GM19452 (cell line): ENCODE data around the gene REP15.
"Not testable (repeated sequence)": the region's sequence is repeated elsewhere in the genome, so short reads cannot be mapped to it uniquely, and the experiment has no call there.

ENCODE experiments used
- ATAC-seq: cut with Tn5 transposase; IDR thresholded peaks from one replicate; pipeline ENCODE4 v1.9.1; 2021; ENCODE audit not compliant: unreplicated experiment

Gene REP15, protein sequence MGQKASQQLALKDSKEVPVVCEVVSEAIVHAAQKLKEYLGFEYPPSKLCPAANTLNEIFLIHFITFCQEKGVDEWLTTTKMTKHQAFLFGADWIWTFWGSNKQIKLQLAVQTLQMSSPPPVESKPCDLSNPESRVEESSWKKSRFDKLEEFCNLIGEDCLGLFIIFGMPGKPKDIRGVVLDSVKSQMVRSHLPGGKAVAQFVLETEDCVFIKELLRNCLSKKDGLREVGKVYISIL

DNA sequence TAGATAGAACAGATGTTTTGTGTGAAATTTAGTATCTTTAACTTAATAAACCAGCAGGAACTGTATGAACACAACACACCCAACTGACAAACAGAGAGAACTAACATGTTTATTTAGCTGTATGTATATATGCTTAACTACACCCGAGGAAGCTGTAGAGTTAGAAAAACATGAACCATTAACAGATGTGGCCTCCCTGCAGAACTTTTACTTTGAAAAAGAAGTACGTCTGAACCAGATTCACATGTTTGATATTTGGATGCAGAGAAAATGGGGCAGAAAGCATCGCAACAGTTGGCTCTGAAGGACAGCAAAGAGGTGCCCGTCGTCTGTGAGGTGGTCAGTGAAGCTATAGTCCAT, at the start of gene REP15:
TSS of gene REP15 (plus strand) at position 155 of the 360 bp plus-strand sequence. CDS start at position 271, 116 bp downstream.
- ATAC-seq = no peak

GRCh38 chr12:27650011-27650410, 46.2 kb upstream of the REP15 start:
- ATAC-seq = no peak

GRCh38 chr12:27651201-27651600, 45.0 kb upstream of the REP15 start:
- ATAC-seq = no peak

- no peak for ATAC-seq
These were observed 44.0 kb upstream of the REP15 start for GRCh38 chr12:27652174-27652763.

DNA sequence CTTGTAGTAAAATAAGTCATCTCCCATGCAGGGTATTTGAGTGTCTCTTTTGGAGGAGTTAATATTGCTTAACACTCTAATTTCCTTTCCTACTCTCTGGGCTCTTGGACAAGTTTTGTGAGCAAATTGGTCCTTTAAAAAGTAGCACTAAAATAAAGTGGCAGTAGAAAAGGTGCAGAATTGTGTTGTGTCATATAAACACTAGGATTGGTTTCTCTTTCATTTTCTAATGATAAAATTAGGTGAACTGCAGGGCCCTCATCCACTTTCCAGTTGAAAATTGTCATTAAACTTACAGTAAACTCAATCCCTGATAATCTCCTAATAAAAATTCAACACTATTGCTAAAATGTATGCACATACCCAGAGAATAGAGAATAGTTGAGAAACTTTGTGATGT, 42.6 kb upstream of the REP15 start:
- ATAC-seq = no peak

GRCh38 chr12:27655476-27655875, 40.8 kb upstream of the REP15 start:
- not testable (repeated sequence) for ATAC-seq

- no peak for ATAC-seq
These were observed 39.0 kb upstream of the REP15 start for GRCh38 chr12:27657296-27657695.

GRCh38 chr12:27665704-27666103, 30.5 kb upstream of the REP15 start:
- no peak for ATAC-seq

- ATAC-seq = no peak
These were observed 29.7 kb upstream of the REP15 start for GRCh38 chr12:27666510-27666909.

DNA sequence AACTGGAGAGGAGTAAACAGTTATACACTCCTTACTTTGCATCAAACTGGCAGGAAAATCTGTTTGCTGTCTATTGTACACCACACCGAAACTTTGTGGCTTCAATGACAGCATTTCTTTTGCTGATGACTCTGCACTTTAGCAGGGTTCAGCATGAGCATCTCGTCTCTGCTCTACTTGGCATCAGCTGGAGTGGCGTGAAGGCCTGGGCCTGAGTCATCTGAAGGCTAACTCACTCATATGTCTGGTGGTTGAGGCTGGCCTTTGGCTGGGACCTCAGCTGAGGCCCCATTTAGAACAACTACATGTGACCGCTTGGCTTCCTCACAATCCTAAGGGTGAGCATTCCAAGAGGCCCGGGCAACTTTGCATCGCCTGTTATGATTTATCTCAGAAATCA, 28.7 kb upstream of the REP15 start:
- no peak for ATAC-seq

- ATAC-seq = no peak
These were observed 24.2 kb upstream of the REP15 start for GRCh38 chr12:27672051-27672450.

DNA sequence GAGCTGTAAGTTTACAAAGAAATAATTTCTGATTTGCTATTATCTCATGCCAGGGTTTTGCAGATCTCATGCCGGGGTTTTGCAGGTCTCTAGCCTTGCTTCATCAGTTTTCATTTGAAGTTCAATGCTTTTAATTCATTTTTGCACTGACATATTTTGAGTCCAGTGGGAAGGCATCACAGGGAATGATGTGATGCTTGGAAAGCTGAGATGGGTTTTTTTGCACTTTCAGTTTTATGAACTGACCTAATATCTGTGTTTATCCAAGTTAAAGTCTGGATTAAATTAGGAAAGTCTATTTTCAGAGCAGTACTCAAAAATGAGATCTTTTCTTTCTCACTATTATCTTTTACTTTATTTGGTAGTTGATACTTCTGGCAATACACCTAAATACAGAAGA, 23.6 kb upstream of the REP15 start:
- no peak for ATAC-seq

GRCh38 chr12:27673101-27673718, 23.0 kb upstream of the REP15 start:
- no peak for ATAC-seq

GRCh38 chr12:27674989-27675388, 21.3 kb upstream of the REP15 start:
- ATAC-seq = no peak

GRCh38 chr12:27680619-27681018, 15.6 kb upstream of the REP15 start:
- no peak for ATAC-seq

GRCh38 chr12:27682534-27682933, 13.7 kb upstream of the REP15 start:
- no peak for ATAC-seq

DNA sequence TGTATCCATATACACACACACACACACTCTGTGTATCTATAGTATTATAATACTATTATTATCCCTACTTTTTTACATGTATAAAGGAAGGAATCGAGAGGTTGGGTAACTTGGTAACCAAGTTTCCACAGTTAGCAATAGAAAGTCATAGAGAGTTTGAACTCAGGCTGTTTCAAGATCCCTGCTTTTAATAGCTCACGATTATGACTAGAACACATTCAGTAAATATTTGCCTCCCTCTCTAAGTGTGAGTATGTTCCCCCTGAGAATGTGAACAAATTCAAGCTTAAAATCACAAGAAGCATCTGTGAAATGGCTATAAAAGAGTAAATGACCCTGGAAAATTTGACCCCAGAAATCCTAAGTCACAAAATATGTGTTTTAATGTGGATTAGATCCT, 11.0 kb upstream of the REP15 start:
- ATAC-seq = no peak

DNA sequence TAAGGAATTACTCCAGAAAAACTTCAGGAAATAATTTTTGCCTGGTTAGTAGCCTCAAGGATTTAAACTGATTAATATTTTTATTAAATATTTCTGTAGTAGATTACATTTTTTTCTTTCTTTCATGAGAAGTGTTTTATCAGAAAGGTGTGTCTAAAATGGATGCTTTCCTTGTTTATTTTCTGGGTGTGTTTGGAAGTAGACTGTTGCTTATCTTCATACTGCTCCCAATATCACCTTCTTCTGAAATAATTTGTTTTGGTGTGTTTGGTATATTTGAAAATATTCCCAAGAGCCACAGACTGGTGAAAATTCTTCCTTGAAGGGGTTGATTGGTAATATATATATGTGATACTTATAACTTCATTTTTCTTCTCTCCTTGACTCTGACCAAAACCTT, 10.1 kb upstream of the REP15 start:
- no peak for ATAC-seq

DNA sequence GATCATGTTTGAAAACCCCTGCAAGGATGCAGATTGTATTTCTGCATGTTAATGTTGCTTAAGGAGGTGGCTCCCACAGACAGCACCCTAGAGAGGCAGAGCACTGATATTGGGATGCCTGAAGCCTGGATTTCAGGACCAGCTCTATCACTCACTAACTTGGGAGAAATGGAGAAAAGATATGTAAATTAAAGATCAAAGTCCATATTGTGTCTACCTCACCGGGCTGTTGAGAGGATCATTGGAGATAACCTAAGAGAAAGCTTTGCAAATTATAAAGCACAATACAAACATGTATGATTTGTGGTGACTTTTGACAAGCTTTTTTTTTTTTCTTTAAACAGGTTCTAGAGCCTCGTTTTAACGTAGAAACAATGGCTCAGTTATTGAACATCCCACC, 7.6 kb upstream of the REP15 start:
- no peak for ATAC-seq

GRCh38 chr12:27689558-27690180, 6.6 kb upstream of the REP15 start:
- ATAC-seq = no peak

GRCh38 chr12:27693403-27693802, 2.8 kb upstream of the REP15 start:
- ATAC-seq = no peak
